Activated gamma-delta T cell (primary cell): Measurements from ENCODE around the gene FAS.

Experiments used
- DNase-seq: peaks from one replicate; lab custom pipeline; 2025; lab: John Stamatoyannopoulos, UW

FAS gene

DNA sequence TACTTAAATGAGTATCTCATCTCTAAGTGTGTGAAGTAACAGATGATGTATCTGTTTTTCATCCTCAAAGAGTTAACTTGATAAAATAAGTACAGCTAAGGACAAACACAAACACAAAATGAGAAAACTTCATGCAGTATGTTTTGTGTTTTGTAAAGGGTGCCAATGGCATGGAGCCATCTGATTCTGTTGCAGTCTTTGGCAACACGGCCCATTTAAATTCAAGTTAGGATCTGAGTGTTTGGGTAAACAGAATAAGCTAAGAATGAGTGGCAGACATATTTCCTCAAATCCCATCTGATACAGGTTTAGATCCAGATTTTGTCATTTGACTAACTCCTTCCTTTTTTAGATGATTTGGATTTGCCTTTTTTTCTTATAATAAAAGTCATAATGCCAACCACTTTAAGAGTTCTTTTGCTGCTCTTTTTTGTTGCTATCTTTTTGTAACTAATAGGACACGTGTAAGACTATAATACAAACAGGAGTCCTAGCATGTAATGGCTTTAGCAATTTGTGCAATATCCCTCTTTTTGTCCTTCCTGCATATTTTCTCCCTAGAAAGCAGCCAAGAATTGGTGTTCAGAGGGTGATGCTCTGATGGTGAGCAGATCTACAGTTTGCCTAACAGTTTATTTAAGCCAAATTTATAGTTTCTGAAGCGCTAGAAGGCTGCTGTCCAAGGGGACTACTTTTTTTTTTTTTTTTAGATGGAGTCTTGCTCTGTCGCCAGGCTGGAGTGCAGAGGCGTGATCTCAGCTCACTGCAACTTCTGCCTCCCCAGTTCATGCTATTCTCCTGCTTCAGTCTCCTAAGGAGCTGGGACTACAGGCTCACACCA lies 19.2 kb upstream of the FAS start:
- no peak for DNase-seq

DNA sequence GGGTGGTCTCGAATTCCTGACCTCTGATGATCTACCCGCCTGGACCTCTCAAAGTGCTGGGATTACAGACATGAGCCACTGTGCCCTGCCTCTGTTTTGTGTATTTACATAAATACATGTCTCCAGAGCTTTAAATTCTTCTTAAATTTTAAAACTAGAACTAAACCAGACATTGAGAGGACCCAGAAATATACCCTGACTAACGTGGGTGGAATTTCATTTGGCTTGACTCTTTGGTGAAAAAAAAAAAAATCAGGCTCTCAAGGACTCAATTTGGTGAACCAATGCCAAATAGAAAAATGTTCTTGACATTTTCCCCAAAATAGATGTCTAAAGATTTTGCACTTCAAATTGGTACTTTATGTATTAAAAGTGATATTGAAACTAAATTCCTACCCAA lies 16.6 kb upstream of the FAS start:
- no peak for DNase-seq

- DNase-seq: no peak
These were observed 15.9 kb upstream of the FAS start for GRCh38 chr10:88974446-88975376.

- no peak for DNase-seq
These were observed 15.2 kb upstream of the FAS start for GRCh38 chr10:88975377-88975720.

GRCh38 chr10:88978463-88978862 lies 12.1 kb upstream of the FAS start:
- no peak for DNase-seq

DNA sequence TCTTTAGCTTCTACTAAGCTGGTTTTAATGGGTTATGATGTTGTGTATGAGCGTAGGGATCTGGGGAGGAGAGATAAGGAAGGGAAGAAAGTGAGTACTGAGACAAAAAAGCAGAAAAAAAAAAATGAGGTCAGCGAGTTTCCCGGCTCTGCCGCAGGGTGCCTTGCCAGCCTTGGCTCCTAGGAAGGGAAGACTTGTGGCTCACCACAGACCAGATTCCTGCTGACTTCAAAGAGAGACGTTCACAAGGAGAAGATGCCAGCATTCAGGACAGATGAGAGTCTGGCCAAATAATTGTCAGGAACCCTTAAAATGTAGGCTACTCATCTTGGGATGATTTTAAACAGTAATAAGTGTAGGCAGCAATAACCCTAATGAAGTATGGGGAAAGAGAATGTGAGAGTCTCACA lies 11.4 kb upstream of the FAS start:
- DNase-seq: no peak

GRCh38 chr10:88979603-88980002 lies 11.0 kb upstream of the FAS start:
- DNase-seq: no peak

DNA sequence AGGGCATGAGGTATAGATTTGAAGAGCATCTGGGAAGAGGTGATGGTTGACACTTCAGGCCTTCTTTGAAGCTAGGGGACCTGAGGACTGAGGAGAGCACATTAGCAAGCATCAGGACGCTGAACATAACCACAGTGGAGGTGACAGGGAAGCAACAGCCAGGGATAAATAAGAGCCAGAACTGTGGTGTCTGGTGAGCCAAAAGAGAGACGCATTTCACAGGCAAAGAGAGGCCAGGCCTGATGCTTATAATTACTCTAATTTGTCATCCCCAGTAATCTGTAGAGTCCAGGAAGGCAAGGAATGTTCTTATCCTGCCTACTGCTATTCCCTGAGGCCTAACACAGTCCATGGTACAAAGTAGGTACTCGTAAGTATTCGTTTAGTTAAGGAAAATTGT lies 10.4 kb upstream of the FAS start:
- no peak for DNase-seq

DNA sequence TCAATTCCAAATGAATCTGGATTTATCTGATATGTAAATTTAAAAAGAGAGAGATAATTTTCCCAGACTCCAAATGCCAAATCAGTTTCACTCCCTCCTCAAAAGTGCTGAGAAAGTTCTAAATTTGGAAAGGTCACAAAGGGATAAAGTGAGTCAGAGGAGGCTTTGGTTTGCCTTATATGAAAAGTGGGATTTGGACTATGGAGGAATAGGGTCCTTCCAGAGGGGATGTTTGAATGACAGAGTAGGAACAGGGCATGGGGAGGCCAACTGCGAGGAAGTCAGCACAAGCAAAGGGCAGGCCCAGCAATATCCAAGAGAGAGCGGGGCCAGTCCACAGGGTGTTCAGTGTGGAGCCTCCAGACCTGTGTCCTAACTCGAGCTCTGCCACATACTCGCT lies 9.8 kb upstream of the FAS start:
- DNase-seq: no peak

GRCh38 chr10:88981435-88981834 lies 9.2 kb upstream of the FAS start:
- no peak for DNase-seq

DNA sequence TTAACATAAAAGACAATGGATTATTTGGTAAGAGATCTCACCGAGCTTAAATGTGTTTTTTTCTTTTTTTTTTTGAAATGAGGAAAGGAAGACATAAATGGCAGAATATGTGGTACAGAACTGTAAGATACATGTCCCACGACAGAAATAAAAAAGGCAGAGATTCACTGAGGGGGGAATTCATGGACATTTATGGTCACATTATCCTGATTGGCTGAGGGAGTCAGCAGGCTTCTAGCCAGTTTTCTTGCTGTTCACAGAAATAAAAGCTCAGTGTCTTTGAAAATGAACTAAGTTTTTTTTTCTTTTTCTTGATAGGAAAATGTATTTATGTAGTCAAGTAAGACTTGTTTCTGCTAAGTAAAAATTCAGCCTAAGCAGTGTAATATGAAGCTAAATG lies 8.2 kb upstream of the FAS start:
- DNase-seq: no peak

DNA sequence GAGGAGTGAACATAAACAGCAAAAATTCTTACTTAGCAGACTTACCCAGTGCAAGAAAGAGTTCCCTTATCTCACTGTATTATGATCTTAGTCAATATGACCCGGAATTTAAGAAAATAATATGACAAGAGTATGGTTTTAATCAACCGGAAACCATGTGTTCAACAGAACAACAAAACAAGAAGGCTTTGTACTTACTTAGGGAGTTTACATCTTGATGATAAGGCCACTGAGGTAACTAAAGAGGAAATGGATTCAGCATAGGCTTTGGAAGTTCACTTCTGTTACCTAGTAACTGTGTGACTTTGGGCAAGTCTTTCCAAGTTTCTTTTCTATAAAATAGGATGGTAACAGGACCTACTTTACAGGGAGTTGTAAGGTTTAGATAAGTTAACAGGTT lies 7.4 kb upstream of the FAS start:
- DNase-seq: no peak

DNA sequence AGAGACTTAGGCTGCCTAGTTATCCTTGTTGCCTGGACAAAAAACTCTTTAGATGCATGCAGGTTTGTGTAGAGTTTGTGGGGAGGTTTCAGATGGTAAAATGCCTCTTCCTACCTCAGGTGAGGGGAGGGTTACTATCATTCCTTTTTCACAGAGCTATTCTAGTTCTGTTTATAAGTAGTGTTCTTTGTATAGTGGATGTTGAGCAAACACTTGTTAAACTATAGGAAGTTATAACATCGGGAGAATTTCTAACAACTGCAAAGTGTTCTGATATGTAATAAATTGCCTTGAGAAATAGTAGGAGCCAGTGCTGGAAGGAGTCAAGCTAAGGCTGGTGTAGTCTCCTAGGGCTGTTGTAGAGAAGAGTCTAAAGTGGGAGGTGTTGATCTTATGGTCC lies 6.7 kb upstream of the FAS start:
- no peak for DNase-seq

- DNase-seq: no peak
These were observed 6.1 kb upstream of the FAS start for GRCh38 chr10:88984525-88984924.

DNA sequence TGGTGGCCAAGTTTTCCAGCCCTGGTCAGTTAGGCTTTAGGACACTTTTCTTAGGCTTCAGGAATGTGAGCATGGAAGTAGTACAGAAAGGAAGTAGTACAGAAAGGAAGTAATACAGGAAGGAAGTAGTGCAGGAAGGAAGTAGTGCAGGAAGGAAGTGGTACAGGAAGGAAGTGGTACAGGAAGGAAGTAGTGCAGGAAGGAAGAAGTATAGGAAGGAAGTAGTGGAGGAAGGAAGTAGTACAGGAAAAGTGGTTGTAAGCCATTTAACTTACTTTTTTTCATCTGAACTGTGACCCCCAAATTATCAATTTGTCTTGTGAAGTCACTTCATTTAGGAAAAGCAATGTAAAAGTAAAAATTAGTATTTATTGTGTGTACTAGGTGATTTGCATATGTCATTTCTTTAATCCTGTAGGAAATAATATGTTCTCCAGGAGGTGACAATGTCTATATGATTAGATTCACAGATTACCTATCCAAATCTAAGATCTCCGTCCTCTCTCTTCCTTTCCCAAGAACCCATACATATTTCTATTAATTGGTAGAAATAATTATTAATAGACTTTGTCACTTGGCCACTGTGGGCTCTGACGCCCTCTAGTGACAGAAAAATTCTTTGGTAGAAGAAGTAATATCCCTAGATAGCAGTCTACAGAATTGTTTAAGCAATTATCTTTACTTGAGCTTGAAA lies 3.9 kb upstream of the FAS start:
- DNase-seq: no peak

DNA sequence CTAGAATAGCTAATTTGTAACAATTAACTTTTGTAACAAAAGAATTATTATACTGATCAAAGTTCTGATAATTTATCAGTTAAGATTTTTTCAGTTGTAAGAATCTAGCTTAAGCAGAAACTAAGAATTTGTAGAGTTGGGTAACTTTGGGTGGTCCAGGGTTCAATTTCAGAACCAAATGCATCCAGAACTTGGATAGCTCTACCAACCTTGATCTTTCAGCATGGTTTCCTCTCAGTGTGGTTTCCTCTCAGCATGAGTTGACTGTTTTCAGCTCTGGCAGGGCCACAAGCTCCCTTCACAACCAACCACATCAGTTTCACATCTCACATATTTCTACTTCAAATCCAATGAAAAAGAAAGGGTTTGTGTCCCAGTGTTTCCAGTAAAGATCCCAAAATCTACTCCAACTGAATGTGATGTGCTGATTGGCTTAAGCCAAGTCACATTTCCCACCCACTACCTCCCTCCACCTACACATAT lies 3.3 kb upstream of the FAS start:
- no peak for DNase-seq

DNA sequence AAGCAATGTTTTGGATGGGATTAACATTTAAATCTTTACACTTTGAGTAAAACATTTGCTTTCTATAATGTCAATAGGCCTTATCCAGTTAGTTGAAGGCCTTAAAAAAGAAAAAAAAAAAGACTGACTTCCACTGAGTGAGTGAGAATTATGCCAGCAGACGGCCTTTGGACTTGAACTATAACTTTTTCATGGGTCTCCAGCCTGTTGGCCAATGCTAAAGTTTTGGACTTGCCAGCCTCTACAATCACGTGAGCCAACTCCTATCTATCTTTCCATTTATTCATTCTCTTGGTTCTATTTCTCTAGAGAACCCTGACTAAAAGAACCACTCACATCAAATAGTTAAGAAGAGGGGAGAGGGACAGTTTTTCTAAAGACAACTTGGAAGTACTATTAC lies 2.8 kb upstream of the FAS start:
- DNase-seq: no peak

- no peak for DNase-seq
These were observed 1.2 kb upstream of the FAS start for GRCh38 chr10:88989423-88989822.

DNA sequence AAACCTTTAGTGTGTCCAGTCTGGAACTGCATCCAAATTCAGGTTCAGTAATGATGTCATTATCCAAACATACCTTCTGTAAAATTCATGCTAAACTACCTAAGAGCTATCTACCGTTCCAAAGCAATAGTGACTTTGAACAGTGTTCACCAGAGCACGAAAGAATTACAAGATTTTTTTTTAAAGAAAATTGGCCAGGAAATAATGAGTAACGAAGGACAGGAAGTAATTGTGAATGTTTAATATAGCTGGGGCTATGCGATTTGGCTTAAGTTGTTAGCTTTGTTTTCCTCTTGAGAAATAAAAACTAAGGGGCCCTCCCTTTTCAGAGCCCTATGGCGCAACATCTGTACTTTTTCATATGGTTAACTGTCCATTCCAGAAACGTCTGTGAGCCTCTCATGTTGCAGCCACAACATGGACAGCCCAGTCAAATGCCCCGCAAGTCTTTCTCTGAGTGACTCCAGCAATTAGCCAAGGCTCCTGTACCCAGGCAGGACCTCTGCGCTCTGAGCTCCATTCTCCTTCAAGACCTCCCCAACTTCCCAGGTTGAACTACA lies 694 bp upstream of the FAS start:
- DNase-seq: no peak

- DNase-seq: peak; percentile 35
These were observed 732 bp downstream of the FAS start for GRCh38 chr10:88991161-88991898.

- DNase-seq: no peak
These were observed 1.3 kb downstream of the FAS start for GRCh38 chr10:88991899-88992320.
